A673 (cell line): ENCODE results near the gene SLC39A10. TPM values are rescaled to one million over a fixed set of nuclear protein-coding genes. Genes with fewer than 3 reads are reported as not detected.

Experiments
- BruUV-seq: library from RNA; stranded (reverse); fragments of 400-500 nt; replicated peaks from 2 replicates; lab custom pipeline; 2021; lab: Mats Ljungman, UMichigan
- CTCF ChIA-PET: fragments of 300-600 bp; sonication (Branson Sonifier 250); formaldehyde crosslinking; loops from one replicate; lab custom pipeline; 2022; ENCODE audit warnings: antibody characterized with exemption; lab: Charles Lee
- POLR2A ChIA-PET: fragments of 300-600 bp; sonication (Branson Sonifier 250); formaldehyde crosslinking; loops from one replicate; lab custom pipeline; 2022; ENCODE audit warnings: antibody characterized with exemption; ENCODE audit not compliant: low non-redundant PET; lab: Charles Lee
- DNase-seq: peaks from one replicate; pipeline ENCODE4 v3.0.0-alpha.2; 2015; ENCODE audit warnings: low spot score
- H3K27ac ChIP-seq: fragments of 200-600 bp; sonication (generic); 2 replicates; pipeline ENCODE4 v1.5.1; 2016; ENCODE audit warnings: mixed run types, low read depth, mild to moderate bottlenecking, mixed read lengths, antibody characterized with exemption, low read length; ENCODE audit not compliant: poor library complexity, severe bottlenecking
- H3K27me3 ChIP-seq: fragments of 200-600 bp; sonication (generic); replicated peaks from 2 replicates; pipeline ENCODE4 v1.6.1; 2017; ENCODE audit warnings: mixed run types, low read depth, mild to moderate bottlenecking, mixed read lengths, antibody characterized with exemption, low read length; ENCODE audit not compliant: insufficient read depth, poor library complexity
- H3K36me3 ChIP-seq: fragments of 200-600 bp; sonication (generic); 2 replicates; pipeline ENCODE4 v1.6.1; 2016; ENCODE audit warnings: mixed run types, mild to moderate bottlenecking, mixed read lengths, antibody characterized with exemption, low read length; ENCODE audit not compliant: insufficient read depth, poor library complexity, severe bottlenecking
- H3K4me1 ChIP-seq: fragments of 200-600 bp; sonication (generic); 2 replicates; pipeline ENCODE4 v1.6.1; 2017; ENCODE audit warnings: mixed run types, mild to moderate bottlenecking, mixed read lengths, antibody characterized with exemption, low read length; ENCODE audit not compliant: insufficient read depth, poor library complexity, severe bottlenecking
- H3K4me3 ChIP-seq: fragments of 200-600 bp; sonication (generic); 2 replicates; pipeline ENCODE4 v1.5.1; 2016; ENCODE audit warnings: low read depth, mixed run types, mild to moderate bottlenecking, mixed read lengths, low read length; ENCODE audit not compliant: poor library complexity, severe bottlenecking
- H3K9me3 ChIP-seq: fragments of 200-600 bp; sonication (generic); 2 replicates; pipeline ENCODE4 v1.6.1; 2016; ENCODE audit warnings: mixed run types, low read depth, mild to moderate bottlenecking, mixed read lengths, antibody characterized with exemption, low read length; ENCODE audit not compliant: poor library complexity, severe bottlenecking
- EZH2 ChIP-seq: fragments of 200-600 bp; sonication (generic); IDR thresholded peaks from 2 replicates; pipeline ENCODE4 v1.6.1; 2017; ENCODE audit warnings: borderline replicate concordance, low read depth, mild to moderate bottlenecking, mixed read lengths, antibody characterized with exemption, low read length; ENCODE audit not compliant: poor library complexity, severe bottlenecking
- intact Hi-C: fragments of 100-400 bp; cut with micrococcal nuclease; formaldehyde crosslinking; loops from one replicate; pipeline ENCODE4 v1.10.0; 2022; ENCODE audit not compliant: unreplicated experiment
- total RNA-seq: library from RNA; stranded (reverse); gene quantifications from 2 replicates; pipeline ENCODE4 v1.2.3, GENCODE V29; 2021
- TF ChIP-seq, protein P1 (sequence below): fragments of 300-800, 200-600 bp; sonication (generic); conservative IDR thresholded peaks from 2 replicates; pipeline ENCODE4 v1.5.1; 2017; ENCODE audit warnings: low read depth, mild to moderate bottlenecking, antibody characterized with exemption, low read length, moderate library complexity, mixed read lengths

SLC39A10 gene
- total RNA-seq, 1 experiment from 2014 or later = 42.3 TPM

DNA sequence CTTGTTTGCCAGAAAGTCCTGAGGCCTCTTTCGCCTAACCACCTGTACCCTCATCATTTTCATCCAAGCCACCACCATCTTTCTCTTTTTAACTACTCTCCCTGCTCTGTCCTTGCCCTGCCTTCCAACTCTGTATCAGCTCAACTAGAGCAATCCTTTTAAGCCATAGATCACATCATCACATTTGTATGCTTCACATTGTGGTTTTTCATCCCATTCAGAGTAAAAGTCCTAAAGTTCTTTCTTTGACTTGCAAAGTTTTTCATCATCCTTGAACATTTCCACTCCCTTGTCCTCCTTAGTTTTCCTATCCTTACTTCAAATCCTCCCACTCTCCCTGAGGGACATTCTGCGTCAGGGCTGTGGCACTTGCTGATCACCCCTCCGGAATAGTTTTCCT is 73.9 kb downstream of the SLC39A10 start:
- Histone ChIP-seq H3K27me3 (no peaks in the 10 kb centered on the region), H3K4me3 (no peak overlapping the region), H3K9me3 (no peaks in the 10 kb centered on the region), H3K27ac (no peak overlapping the region), H3K4me1 (no peaks in the 10 kb centered on the region), H3K36me3 (peaks cover 7% of the 10 kb centered on the region)
- TF ChIP-seq, protein P1, sequence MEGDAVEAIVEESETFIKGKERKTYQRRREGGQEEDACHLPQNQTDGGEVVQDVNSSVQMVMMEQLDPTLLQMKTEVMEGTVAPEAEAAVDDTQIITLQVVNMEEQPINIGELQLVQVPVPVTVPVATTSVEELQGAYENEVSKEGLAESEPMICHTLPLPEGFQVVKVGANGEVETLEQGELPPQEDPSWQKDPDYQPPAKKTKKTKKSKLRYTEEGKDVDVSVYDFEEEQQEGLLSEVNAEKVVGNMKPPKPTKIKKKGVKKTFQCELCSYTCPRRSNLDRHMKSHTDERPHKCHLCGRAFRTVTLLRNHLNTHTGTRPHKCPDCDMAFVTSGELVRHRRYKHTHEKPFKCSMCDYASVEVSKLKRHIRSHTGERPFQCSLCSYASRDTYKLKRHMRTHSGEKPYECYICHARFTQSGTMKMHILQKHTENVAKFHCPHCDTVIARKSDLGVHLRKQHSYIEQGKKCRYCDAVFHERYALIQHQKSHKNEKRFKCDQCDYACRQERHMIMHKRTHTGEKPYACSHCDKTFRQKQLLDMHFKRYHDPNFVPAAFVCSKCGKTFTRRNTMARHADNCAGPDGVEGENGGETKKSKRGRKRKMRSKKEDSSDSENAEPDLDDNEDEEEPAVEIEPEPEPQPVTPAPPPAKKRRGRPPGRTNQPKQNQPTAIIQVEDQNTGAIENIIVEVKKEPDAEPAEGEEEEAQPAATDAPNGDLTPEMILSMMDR = no peak
- TF ChIP-seq EZH2 = no peak
- CTCF ChIA-PET = no interaction called here
- DNase-seq = no peak
- no TSS peak for BruUV-seq
- intact Hi-C loops = no loop called here
- POLR2A ChIA-PET = no interaction called here

DNA sequence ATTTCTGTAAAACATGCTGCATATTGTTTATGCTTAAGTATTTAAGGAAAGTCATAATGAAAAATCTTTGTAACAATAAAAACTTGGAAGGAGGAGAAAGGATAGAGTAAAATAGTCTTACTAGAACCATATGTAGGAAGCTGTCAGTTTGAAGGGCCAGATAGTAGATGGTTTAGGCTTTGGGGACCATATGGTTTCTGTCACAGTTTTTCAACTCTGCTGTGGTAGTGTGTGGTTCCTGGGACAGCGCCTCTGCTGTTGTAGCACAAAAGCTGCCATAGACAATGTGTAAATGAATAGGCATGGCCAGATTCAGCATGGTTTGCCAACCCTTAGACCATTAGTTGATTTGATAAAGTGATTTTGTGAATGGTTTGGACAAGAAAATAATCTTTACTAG is 75.5 kb downstream of the SLC39A10 start:
- POLR2A ChIA-PET = no interaction called here
- no peak overlapping the region for H3K4me3 ChIP-seq
- no peaks in the 10 kb centered on the region for H3K27me3 ChIP-seq
- H3K9me3 ChIP-seq = no peaks in the 10 kb centered on the region
- CTCF ChIA-PET = no interaction called here
- H3K4me1 ChIP-seq = no peaks in the 10 kb centered on the region
- H3K27ac ChIP-seq = no peak overlapping the region
- DNase-seq = no peak
- no peak for TF ChIP-seq EZH2
- TF ChIP-seq, protein P1 = no peak
- no TSS peak for BruUV-seq
- peaks cover 6% of the 10 kb centered on the region for H3K36me3 ChIP-seq
- intact Hi-C loops = no loop called here

DNA sequence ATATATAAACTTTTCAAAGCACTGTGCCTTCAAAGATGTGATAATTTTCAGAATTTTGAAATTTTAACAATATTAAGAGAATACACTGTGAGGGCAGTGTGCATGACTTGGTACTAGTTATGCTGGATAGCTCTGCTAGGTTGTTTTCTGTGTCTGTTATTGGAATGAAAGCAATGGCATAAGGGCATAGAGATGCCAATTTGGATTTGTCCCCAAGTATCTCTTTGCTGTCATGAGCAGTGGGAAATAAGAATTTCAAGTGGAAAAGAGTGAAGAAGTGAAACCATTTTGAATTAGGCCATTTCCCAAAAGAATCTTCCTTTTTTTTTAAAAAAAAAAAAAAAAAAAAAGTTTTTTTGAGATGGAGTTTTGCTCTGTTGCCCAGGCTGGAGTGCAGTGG is 76.8 kb downstream of the SLC39A10 start:
- intact Hi-C loops = no loop called here
- Histone ChIP-seq H3K27ac (no peak overlapping the region), H3K27me3 (no peaks in the 10 kb centered on the region), H3K9me3 (no peaks in the 10 kb centered on the region), H3K36me3 (no peaks in the 10 kb centered on the region), H3K4me1 (no peaks in the 10 kb centered on the region), H3K4me3 (no peak overlapping the region)
- ChIA-PET POLR2A (no interaction called here), CTCF (no interaction called here)
- BruUV-seq = no TSS peak
- TF ChIP-seq EZH2 = no peak
- TF ChIP-seq, protein P1 = no peak
- no peak for DNase-seq
